ENCODE results near the gene LHX6.

LHX6 gene

DNA sequence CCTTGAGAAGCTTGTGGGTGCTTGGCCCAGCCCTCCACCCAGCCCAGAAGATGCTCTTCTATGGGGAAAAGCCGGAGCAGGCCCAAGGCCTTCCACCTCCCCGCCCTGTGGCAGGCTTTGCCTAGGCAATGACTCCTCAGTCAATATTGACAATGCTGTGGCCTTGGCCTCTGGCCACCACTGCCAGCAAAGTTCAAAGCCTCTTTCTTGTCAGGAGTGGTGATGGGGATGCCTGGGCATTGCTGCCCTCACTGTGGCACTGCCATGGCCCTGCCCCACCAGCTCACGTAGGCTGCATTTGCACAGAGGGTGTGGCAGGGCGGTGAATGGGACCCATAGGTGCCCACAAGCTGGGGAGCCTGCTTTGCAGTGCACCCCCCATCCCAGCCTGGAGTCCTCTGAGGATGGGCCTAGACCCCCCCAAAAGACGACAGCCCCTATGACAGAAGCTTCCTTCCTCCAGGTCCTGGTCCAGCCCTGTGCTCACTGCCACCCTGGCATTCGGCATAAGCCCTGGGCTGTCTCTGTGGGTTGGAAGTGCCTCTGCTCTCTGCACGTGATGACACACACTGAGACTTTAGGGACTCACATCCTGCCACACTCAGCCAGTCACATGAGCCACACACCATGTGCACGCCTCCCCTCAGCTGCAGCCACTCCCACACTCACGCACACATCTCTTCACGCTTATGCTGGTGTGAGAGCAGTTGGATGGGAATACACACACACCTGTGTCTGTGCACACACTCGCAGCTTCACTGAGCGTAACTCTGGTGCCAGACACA, 38.0 kb downstream of the LHX6 start:
- no peak for DNase-seq (ENCODE audit: low spot score)

DNA sequence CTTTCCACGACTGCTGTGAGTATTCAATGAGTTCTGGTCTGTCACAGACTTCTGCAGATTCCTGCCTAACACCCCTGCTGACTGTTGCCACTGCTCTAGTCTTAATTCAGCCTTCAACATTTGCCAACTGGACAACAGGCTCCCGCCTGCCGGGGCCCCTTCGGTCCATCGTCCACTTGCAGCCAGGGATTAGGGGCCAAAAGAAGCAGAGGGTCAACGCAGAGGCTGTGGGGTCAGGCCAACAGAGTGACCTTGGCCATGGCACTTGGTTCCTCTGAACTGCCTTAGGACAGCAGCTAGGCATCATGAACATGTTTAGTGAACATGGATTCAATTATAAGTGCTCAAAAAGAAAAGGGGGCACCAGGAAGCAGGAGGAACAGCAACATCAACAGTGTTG, 40.4 kb downstream of the LHX6 start:
- DNase-seq (ENCODE audit: low spot score): no peak

DNA sequence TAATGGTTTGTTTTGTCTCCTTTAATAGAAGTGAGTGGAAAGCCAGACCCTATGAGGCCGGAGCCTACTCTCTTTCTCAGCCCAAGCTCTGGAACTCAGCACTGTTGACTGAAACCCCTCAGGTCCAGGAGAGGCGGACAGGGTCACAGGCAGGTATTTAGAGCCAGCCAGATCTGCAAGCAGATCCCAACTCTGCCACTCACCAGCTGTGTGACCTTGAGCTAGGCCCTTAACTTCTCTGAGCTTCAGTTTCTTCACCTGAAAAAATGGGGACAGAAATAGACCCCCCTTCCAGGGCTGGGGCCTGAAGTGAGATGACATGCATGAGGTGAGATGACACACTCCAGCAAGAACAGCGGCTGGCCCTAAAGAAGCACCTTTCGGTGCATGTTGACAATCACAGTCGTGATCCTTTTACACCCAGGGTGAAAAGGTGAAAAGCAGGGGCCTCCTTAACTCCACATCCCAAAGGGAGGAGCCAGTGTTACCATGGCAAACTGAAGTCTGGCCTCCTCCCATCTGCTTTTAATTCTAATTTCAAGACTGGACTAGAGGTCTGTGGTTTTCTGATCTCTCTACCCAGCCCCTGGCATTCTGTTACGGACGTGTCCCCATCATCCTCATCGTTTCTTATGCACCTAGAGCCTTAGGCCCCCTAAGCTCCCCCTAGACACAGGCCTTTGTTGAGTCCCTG, 41.8 kb downstream of the LHX6 start:
- no peak for DNase-seq (ENCODE audit: low spot score)

DNA sequence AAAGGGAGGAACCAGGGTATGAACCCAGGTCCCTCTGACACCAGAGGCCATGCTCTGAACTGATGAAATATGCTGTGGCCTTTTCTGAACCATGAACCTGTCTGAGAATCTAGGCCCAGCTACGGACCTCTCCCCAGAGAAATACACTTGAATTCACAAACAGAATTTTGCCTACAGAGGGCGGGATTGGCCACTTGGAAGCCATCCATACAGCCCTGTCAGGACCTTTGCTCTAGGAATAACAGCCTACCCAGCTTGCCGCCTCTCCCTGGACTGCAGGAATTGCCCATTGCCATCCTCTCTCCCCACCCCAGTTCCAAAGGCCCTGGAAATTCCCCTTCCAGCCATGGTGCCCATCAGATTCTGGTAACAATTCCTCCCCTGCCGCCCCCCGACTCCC, 42.5 kb downstream of the LHX6 start:
- no peak for DNase-seq (ENCODE audit: low spot score)

DNA sequence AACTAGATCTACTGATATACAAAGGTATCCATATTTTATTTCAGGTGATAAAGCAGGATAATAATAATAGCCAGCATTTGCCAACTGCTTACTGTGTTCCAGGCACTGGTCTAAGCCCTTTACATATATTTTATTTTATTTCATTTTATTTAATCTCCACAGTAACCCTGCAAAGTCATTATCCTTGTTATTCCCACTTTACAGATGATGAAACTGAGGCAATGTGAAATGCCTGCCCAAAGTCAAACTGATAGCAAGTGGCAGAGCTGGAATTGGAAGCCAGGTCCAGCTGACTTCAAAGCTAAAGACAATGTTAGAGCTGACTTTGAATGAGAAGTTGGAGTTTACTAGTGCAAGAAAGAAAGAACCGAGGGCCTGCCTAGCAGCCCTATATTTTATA, 44.2 kb downstream of the LHX6 start:
- no peak for DNase-seq (ENCODE audit: low spot score)

DNA sequence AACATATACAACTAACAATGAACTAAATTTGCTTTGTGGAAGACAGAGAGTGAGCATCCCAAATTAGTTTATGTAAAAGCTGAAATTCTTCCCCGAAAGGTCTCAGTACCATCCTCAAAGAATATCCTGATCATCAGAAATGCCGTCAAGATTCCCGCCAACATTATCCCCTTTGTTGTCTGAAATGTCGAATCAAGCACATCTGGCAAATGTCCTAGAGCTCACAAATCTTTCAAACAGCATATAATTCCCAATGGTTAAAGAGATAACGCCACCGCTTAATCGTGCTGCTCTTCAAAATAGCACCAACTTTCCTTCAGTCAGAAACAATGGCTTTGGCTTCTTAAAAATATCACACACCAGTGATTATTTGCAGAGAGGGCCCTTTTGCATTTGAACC, 45.3 kb downstream of the LHX6 start:
- no peak for DNase-seq (ENCODE audit: low spot score)

DNA sequence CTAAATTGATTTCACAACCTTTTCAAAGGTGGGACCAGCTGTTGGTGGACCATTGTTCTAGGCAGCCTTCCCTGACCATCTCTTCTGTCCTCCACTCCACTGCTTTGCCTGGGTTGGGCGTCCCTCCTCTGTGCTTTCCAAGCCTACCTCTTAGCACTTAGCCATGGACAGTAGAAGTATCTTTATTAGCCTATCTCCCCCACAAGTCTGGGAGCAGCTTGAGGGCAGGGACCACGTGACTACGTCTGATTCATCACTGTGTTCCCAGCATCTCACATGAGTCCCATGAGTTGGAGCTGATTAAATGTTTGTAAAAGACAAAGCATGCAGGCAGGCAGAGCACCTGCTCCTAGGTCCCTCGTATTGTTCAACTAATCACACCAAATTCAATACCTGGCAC, 48.1 kb downstream of the LHX6 start:
- no peak for DNase-seq (ENCODE audit: low spot score)

DNA sequence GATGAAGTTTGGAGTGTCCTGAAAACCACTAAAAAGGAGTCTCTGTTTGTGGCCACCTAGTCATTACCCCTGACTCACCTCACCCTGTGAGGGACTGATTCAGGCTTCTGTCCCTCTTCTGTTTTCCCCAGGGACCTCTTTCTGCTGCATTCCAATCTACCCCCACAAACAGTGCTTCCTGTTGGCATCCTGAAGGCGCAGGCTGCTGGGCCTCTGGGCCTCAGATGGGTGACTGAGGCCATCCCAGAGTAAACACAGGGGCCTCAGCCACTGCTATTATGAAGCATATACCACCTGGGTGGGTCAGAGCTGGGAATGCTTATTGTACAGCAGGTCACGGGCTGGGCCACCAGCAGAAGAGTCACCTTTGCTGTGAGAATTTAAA, 49.1 kb downstream of the LHX6 start:
- no peak for DNase-seq (ENCODE audit: low spot score)

DNA sequence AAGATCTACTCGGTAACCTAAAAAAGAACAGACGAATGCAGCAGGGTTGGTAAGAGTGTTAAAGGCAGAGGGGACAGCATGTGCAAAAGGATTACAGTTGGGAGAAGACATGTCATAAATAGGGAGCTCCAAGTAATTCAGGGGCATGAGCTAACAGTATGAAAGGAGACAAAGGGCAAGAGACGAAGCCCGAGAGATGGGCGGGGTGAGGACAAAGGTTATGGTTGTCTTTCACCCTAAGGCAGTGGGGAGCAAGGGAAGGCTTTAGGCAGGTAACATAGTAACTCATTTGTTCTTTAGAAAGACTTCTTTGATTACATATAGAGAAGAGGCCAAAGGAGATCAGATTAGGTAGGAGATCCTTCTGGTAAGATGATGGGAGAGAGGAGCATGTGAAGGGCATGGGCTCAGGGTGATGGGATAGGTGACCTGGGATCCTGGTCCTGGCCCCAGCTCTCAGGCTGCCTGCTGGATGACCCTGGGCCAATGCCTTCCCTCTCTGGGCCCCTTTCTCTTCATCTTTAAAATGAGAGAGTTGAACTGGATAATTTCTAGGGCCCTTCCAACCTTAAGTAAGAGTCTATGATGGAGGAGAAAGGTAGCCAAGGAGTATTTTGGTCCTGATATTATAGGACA, 49.6 kb downstream of the LHX6 start:
- no peak for DNase-seq (ENCODE audit: low spot score)

DNA sequence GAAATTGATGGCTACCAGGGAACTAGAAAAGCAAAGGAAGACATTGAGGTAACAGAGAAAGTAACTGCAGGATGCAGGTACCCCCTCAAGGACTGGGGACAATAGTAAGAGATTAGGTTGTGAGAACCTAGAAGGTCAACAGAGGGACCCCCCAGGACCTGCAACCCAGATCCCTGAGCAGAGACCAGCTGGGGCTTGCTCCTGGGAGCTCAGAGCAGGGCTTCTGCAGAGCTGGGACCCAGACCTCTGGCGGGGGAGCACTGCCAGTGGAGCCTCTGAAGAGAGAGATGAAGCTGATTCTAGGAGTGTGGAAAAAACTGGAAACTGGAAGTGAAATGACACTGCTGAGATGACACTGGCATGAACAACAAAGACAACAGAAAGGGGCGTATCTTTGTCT, 51.8 kb downstream of the LHX6 start:
- DNase-seq (ENCODE audit: low spot score): no peak

DNA sequence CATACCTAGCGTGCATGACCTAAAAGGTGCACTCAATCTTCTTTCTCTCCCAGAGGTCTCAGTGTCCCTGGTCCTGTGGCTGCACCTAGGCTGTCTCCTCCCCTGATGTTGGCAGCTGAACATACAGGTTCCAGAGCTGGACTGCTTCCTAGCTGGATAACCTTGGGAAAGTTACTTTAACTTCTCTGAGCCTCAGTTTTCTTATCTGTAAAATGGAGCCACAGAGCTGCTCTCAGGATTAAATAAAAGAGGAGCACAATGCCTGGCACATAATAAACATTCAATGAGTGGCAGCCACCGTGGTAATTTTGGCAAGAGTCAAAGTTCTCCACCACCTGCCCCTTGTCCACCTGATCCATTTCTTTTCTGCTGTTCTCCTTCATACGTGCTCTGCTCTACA, 55.1 kb downstream of the LHX6 start:
- DNase-seq (ENCODE audit: low spot score): no peak

DNA sequence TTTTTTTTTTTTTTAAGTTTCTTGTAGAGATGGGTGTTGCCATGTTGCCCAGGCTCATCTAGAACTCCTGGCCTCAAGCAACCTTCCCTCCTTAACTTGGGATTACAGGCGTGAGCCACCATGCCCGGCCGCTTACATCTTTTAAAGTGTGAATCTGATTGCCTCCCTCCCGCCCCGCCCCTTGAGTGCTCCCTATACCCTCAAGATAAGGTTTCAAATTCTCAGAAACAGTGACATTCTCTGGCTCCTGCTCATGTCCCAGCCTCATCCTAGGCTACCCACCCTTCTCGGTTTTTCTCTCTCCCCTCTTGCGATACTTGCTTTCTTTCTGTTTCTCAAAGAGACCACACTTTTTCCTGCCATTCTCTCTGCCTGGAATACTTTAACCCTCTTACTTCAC, 56.6 kb downstream of the LHX6 start:
- DNase-seq (ENCODE audit: low spot score): no peak

DNA sequence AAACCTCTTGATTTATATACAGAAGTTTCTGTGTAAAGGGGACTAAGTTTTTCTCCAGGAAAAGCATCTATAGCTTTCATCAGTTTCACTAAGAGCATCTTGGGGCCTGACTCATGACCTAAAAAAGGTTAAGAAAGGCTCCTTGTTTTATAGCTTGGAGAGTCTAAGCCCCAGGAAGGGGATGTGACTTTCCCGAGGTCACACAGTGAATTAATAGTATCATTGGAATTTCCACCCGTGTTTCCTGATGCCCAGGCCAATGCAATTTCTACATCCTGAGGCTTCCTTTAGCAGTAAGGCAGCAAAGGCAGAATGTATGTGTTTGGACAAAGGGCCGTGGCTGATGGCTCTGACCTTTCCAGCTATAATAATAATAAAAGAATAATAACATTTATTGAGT, 60.4 kb downstream of the LHX6 start:
- no peak for DNase-seq (ENCODE audit: low spot score)

DNA sequence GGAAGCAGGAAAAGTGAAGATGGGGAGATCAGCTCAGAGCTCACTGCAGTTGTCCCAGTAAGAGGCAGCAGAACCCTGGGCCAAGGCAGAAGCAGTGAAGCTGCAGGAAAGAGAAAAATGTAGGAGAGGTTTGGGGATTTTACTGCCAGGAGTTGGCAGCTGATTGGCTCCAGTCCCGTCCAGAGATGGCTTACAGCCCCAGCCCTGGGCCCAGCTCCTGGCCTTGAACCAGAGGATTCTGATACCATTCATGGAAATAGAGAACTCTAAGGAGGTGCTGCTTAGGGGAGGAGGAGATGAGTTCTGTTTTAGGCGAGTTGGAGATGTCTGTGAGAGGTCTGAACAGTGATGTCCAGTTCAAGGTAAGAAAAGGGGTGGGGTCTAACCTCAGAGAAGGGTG, 64.5 kb downstream of the LHX6 start:
- no peak for DNase-seq (ENCODE audit: low spot score)

DNA sequence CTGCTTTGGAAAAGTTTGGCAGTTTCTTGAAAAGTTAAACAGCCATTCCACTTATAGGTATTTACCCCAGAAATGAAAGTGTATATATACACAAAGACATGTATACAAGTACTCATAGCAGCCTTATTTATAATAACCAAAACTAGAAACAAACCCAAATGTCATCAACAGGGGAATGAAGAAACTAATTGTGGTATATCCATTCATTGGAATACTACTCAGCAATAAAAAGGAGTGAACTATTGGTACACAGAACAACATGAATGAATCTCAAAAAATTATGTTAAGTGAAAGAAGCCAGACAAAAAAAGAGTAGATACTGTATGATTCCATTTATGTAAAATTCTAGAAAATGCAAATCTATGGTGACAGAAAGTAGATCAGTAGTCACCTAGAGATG, 66.3 kb downstream of the LHX6 start:
- no peak for DNase-seq (ENCODE audit: low spot score)

DNA sequence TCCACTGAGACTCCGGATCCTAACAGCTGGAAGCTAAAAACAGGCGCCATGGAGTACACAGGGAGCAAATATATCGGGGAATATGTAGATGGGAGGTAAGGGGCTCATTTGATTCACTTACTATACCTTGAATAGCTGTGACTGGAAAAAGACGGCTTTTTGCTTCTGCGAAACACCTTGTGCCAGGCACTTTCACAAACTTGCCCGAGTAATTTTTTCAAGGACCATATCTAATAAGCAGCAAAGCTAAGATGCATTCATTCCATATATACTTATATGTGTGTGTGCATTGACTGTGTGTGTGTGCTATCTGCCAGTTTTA, 68.9 kb downstream of the LHX6 start:
- DNase-seq (ENCODE audit: low spot score): no peak

DNA sequence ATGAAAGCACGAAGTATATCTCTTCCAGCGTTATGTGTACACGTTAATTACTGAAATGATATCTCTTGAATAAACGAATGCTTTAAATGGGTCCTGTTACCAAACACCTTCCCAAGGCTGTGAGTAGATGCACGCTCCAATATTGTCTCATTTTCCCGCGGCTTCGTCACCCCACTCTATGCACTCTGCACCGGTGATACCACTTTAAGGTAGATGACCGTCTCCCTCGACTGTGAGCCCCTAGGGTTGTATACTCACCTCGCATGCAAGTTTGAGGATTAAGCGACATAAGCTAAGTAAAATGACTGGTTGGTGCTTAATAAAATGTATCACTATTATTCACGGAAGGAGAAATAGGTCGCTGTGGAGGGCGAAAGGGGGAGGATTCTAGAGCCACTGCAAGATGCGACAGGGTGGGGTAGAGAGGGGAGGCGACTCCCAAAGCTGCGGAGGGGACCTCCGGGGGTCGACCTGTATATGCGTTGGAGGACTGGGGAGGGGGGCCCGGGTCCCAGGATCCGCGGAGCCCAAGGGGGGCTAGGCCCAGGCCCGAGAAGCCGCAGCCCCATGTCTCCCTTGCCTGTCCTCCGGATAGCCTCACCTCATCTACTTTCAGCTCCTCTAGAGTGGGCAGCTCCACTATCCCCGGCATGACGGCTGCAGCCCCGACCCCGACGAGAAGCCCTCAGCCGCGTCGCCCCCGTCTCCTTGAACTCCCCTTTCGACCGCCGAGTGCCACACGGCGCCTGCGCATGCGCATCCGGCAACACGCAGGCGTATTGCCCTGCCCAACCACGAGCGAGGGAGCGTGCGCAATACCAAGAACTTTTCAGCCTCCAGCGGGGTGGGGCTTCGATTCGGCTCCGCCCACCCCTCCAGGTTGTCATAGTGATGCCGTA, 69.5 kb downstream of the LHX6 start, which contains the start of the genes MORN5 and NDUFA8:
Gene MORN5, plus strand, starts transcription at position 883 of the 899 bp plus-strand sequence. CDS start 65 bp downstream, outside the sequence.
Gene NDUFA8, minus strand, starts transcription at position 754 of the 899 bp plus-strand sequence. Its CDS starts 102 bp downstream, at position 652.
- DNase-seq (ENCODE audit: low spot score): peak; percentile 99

DNA sequence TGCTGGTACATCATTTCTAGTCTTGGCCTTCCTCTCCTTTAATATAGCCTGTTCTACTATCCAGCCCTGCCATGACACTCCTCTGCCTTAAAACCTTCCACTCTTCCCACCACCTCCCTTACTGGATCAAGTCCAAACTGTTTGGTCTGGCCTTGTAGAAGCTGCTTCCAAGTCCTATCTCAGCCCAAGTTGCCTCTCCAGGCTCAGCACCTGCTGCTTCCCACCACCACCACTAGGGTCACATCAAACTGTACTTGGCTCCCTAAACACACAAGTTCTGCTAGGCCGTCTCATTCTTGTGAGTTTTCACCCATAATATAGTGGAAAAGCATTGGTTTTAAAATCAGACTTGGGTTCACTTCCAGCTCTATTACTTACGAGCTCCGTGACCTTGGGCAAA, 70.6 kb downstream of the LHX6 start:
- DNase-seq (ENCODE audit: low spot score): peak; percentile 53

DNA sequence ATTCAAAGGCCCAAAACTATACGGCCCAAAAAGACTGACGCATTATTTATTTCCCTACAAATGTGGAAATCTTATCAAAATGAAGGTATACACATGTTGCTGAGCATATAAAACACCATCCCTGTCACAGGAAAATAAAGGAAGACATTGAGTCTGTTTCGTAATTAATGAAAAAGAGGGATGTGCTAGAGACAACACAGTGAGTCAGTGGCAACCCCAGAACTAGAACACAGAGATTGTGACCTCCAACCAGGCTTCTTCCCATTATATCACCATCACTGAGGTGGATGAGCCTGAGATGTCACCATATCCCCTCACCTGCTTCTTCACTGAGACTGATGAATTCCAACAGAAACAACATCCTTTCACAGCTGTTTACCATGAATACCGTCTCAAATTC, 73.0 kb downstream of the LHX6 start:
- DNase-seq (ENCODE audit: low spot score): no peak
